HG02885 (cell line): ENCODE results near the gene RABGAP1.

Experiments used
- ATAC-seq: cut with Tn5 transposase; IDR thresholded peaks from one replicate; pipeline ENCODE4 v1.9.1; 2021; ENCODE audit warnings: mild to moderate bottlenecking; ENCODE audit not compliant: unreplicated experiment, poor library complexity

Gene RABGAP1

GRCh38 chr9:123073441-123073840 lies 132.6 kb downstream of the RABGAP1 start:
- no peak for ATAC-seq

DNA sequence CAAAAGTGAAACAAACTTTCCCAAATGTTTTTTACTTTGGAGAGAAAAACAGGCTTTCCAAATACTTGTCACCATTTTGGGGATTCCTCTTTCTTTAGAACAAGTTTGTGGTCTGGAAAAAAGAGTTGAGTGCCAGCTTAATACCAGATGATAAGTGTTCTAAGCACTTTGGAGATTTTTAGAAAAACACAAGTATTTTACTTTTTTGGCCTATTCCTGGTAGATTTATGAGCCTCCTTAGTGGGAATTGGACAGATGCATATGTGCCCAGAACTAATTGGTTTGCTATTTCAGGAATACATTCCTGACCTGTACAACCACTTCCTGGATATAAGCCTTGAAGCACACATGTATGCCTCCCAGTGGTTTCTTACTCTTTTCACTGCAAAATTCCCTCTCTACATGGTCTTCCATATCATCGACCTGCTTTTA lies 133.2 kb downstream of the RABGAP1 start:
- no peak for ATAC-seq

DNA sequence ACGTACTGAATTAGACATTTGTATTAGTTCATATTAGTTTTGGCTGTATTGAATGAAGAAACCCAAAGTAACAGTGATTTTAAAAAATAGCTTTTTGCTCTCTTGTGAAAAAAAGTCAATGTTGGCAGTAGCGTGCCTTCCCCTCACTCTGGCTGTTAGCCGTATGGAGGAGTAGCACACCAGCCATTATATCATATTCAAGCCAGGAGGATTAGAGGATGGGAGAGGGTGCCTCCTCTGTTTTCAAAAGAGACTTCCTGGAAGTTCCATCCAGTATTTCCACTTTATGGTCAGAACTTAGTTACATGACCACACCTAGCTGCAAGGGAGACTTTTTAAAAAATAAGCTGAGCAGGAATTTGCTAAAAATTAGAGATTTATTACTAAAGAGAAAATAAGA lies 133.8 kb downstream of the RABGAP1 start:
- ATAC-seq, result no peak

GRCh38 chr9:123080444-123080843 lies 139.6 kb downstream of the RABGAP1 start:
- no peak for ATAC-seq

- no peak for ATAC-seq
Observed at GRCh38 chr9:123081824-123082223, 141.0 kb downstream of the RABGAP1 start.

DNA sequence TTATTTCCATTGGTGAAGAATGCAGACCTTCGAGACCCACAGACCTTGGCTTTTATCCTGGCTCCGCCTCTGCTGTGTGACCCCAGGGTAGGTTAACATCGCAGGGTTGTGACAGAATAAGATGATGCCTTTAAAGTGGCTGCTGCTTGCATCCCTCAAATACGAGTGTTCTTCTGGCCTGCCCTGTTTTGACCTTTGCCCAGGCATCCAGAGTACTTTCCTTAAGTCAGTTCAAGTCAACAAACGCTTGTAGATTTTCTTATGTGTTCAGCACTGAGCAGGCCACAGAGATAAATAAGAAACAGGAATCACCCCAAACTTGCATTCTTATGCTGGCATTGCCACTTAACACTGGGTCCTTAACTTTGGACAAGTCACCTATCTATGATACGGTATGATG lies 142.9 kb downstream of the RABGAP1 start:
- ATAC-seq, result no peak

- no peak for ATAC-seq
Observed at GRCh38 chr9:123084256-123084655, 143.4 kb downstream of the RABGAP1 start.

GRCh38 chr9:123085916-123086315 lies 145.1 kb downstream of the RABGAP1 start:
- ATAC-seq, result no peak

GRCh38 chr9:123087359-123087888 lies 146.6 kb downstream of the RABGAP1 start:
- ATAC-seq, result no peak

GRCh38 chr9:123089040-123089439 lies 148.2 kb downstream of the RABGAP1 start:
- ATAC-seq, result no peak

DNA sequence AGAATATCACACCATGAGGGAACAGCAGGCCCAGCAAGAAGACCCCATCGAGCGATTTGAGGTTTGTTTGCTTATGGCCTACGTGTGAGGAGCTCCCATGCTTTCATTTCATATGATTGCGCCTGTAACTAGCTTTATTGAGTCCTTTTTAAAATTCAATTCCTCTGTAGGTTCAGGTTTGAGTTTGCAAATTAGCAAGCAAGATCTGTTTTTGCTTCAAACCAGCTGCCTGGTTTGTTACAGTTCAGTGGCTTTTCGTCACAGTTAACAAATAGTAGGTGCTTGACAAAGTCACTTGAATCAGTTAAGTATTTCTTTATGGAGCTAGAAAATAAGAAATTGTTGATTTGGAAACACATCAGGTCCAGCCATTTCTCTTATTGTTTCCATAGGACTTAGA lies 149.0 kb downstream of the RABGAP1 start:
- ATAC-seq, result no peak

DNA sequence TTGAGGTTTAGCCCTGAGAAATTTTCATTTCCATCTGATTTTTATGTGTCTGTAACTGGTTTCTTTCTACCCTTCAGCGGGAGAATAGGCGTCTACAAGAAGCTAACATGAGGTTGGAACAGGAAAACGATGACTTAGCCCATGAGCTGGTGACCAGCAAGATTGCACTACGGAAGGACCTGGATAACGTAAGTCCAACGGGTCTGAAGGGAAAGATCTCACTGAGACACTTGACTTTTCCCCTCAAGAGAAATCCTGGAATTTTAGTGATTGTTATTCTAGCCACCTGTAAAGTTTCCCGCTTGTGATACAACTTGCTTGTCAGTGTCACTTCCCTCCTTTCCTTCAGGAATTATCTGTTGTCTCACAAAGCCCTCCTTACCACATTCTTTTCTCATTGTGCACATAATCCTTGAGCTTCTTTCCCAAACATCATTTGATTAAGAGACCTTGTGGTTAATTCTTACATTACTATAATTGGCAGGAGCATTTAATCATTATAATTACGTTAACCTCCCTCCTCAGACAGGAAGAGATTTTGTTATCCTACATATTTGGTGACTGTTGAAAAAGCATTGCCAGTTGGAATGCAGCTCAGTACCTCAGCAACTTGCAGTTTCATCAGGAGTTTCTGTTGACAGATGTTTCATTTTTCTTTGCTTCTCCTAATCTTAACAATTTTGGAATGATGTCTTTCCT lies 149.5 kb downstream of the RABGAP1 start:
- ATAC-seq, result no peak

DNA sequence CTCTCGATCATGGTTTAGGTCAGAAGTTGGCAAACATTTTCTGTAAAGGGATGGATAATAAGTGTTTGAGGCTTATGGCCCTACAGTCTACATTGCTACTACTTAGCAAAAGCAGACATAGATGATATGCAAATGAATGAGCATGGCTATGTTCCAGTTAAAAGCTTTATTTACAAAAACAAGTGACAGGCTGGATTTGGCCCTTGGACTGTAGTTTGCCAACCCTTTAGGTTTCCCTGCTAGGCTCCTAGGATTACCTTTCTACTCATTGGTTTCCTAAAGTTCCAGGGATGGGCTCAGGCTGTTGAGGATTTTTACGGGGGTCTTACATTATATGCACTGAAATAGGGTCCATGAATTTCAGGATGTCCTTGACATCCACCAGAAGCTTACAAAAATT lies 150.1 kb downstream of the RABGAP1 start:
- ATAC-seq, result no peak

DNA sequence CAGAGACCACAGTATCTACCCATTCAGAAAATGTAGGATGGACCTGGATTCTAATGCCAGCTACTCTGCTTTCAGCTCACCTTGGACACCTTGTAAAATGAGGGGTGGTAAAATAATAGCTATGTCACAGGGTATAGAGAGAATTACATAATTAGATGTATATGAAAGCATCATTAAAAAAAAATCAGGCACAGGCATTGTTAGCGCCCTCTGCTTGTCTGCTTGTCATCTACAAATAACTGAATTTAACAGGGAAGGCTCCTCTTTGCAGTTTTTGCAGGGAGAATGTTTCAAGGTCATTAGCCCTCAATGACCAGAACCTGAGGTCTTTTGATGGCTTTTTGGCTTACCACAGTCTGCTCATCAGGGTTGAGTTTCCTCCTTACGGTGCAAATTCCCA lies 150.6 kb downstream of the RABGAP1 start:
- ATAC-seq, result no peak

DNA sequence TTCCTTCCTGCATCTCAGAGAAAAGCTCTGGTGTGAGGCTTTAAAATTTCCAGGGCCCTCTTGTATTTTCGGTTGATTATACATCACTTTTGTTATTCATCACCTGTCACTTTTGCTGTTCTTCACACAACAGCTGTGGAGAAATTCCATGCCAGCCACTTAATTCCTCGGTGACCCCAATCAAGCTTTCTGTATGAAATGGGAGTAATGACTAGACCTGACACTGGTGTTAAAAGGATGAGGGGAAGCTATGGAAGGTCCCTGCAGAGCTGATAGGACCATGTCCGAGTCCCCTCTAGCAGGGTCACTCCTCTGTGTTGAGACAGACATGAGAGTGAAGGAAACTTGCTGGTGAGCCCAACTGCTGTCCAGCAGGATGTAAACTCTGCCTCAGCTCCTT lies 152.3 kb downstream of the RABGAP1 start:
- ATAC-seq, result no peak

DNA sequence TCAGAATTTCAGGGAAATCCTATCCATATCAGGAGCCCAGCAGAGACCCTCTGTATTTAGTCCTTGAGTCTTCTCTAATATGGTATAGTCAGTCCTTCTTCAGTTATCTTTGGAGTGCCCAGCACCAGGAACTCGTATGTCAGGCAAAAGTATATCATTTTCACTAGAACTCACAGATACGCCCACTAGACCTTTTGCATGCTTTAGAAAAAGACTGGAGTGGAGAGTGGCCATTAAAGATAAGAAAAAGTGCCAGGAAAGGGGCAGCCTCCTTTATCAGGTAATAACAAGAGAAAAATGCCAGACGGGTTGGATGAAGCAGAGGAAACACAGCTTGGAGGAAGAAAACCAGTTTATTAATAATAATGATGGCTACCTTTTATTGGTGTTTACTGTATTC lies 156.2 kb downstream of the RABGAP1 start:
- ATAC-seq, result no peak

DNA sequence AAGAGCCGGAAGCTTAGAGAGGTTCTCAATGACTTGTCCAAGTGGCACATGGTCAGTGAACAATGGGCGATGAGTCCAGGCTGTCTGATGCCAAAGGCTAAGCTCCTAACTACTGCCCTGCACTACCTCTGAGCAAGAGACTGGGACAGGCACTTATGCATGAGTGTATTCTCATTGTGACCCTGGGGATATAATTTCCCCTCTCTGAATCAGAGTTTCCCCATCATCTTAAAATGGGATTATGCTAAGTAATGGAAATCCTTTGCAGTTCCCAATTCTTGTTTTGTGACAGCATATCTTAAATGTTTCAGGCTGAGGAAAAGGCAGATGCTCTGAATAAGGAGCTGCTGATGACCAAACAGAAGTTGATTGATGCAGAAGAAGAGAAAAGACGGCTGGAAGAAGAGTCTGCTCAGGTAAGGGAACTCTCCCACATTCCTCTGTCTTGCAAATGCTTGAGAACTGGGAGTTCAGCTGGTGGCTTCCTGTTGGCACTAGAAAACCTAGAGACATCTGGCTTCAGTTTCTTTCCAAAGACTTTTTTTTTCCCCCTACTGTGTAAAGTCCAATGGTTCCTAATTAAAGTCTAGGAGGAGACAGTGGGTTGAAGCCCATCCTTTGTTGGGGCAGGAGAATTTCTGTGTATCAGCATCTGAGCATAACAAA lies 156.7 kb downstream of the RABGAP1 start:
- ATAC-seq, result no peak

GRCh38 chr9:123098096-123098459 lies 157.3 kb downstream of the RABGAP1 start:
- ATAC-seq, result no peak

DNA sequence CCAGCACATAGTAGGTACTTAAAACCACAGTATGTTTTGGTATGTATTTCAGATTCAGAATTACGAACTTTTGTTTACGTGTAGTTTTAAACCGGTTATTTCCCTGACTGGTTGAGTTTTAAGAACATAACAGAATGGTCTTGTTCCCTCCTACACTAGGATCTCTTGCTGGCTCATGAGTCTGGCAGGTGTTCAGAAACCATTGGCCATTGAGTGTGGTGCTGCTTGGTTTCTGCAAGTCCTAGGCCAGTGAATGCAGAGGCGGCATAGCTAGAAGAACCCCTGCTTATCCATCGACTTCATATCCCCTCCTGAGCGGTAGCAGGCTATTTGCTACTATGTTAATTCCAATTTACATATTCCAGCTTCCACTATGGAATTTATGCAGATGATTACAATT lies 158.2 kb downstream of the RABGAP1 start:
- no peak for ATAC-seq

- no peak for ATAC-seq
Observed at GRCh38 chr9:123099548-123099947, 158.7 kb downstream of the RABGAP1 start.

- ATAC-seq, result no peak
Observed at GRCh38 chr9:123102375-123103113, 161.7 kb downstream of the RABGAP1 start.
